WTC11 (cell line): ENCODE measurements around the gene CST6. TPM values are rescaled to one million over a fixed set of nuclear protein-coding genes. Genes with fewer than 3 reads are reported as not detected.
A peak's percentile ranks its signal among the peaks of the same experiment; 100 is the strongest.

Experiments used
- AR ChIP-seq: fragments of 250-450 bp; sonication (Bioruptor Pico); IDR thresholded peaks from 2 replicates; pipeline ENCODE4 v1.9.0; 2021; ENCODE audit warnings: mild to moderate bottlenecking
- CREB1 ChIP-seq: sonication (generic); formaldehyde crosslinking; IDR thresholded peaks from 2 replicates; pipeline ENCODE4 v1.8.0; 2023; ENCODE audit warnings: mild to moderate bottlenecking, missing genetic modification reagents
- E2F5 ChIP-seq: sonication (generic); formaldehyde crosslinking; IDR thresholded peaks from 2 replicates; pipeline ENCODE4 v1.8.1; 2022; ENCODE audit warnings: mild to moderate bottlenecking, moderate library complexity, missing genetic modification reagents
- ELF4 ChIP-seq: sonication (generic); formaldehyde crosslinking; IDR thresholded peaks from 2 replicates; pipeline ENCODE4 v1.8.1; 2022; ENCODE audit warnings: low read depth, mild to moderate bottlenecking, moderate library complexity, missing genetic modification reagents
- EMX1 ChIP-seq: fragments of 250-450 bp; sonication (Bioruptor Pico); IDR thresholded peaks from 2 replicates; pipeline ENCODE4 v1.8.0; 2021; ENCODE audit warnings: mild to moderate bottlenecking
- ERG ChIP-seq: fragments of 250-450 bp; sonication (Bioruptor Pico); IDR thresholded peaks from 2 replicates; pipeline ENCODE4 v1.8.0; 2021; ENCODE audit warnings: mild to moderate bottlenecking
- FOXP4 ChIP-seq: sonication (generic); formaldehyde crosslinking; IDR thresholded peaks from 2 replicates; pipeline ENCODE4 v1.8.0; 2022; ENCODE audit warnings: mild to moderate bottlenecking, missing genetic modification reagents
- GRHL2 ChIP-seq: fragments of 250-450 bp; sonication (Bioruptor Pico); IDR thresholded peaks from 2 replicates; pipeline ENCODE4 v1.8.0; 2022; ENCODE audit warnings: mild to moderate bottlenecking, moderate library complexity; ENCODE audit not compliant: insufficient replicate concordance, severe bottlenecking
- HMGA2 ChIP-seq: fragments of 250-450 bp; sonication (Bioruptor Pico); IDR thresholded peaks from 2 replicates; pipeline ENCODE4 v1.4.0; 2021; ENCODE audit warnings: mild to moderate bottlenecking, moderate library complexity
- KAT7 ChIP-seq: sonication (generic); formaldehyde crosslinking; IDR thresholded peaks from 2 replicates; pipeline ENCODE4 v1.8.1; 2023; ENCODE audit warnings: missing genetic modification reagents, mild to moderate bottlenecking, borderline replicate concordance
- NFATC4 ChIP-seq: fragments of 250-450 bp; sonication (Bioruptor Pico); IDR thresholded peaks from 2 replicates; pipeline ENCODE4 v1.9.0; 2021; ENCODE audit warnings: mild to moderate bottlenecking
- PRDM15 ChIP-seq: sonication (generic); formaldehyde crosslinking; IDR thresholded peaks from 2 replicates; pipeline ENCODE4 v1.8.0; 2022; ENCODE audit warnings: missing genetic modification reagents
- SOX15 ChIP-seq: fragments of 250-450 bp; sonication (Bioruptor Pico); IDR thresholded peaks from 2 replicates; pipeline ENCODE4 v1.9.0; 2021; ENCODE audit warnings: mild to moderate bottlenecking
- TEAD4 ChIP-seq: sonication (generic); formaldehyde crosslinking; IDR thresholded peaks from 2 replicates; pipeline ENCODE4 v1.8.0; 2022; ENCODE audit warnings: mild to moderate bottlenecking, missing genetic modification reagents
- ZBTB43 ChIP-seq: sonication (generic); formaldehyde crosslinking; IDR thresholded peaks from 2 replicates; pipeline ENCODE4 v1.8.1; 2023; ENCODE audit warnings: mild to moderate bottlenecking, missing genetic modification reagents
- ZNF138 ChIP-seq: sonication (generic); formaldehyde crosslinking; conservative IDR thresholded peaks from 2 replicates; pipeline ENCODE4 v1.8.1; 2022; ENCODE audit warnings: mild to moderate bottlenecking, moderate library complexity, missing genetic modification reagents
- ZNF232 ChIP-seq: sonication (generic); formaldehyde crosslinking; IDR thresholded peaks from 2 replicates; pipeline ENCODE4 v1.8.0; 2022; ENCODE audit warnings: mild to moderate bottlenecking, missing genetic modification reagents
- ZNF281 ChIP-seq: sonication (generic); formaldehyde crosslinking; IDR thresholded peaks from 2 replicates; pipeline ENCODE4 v1.8.0; 2023; ENCODE audit warnings: mild to moderate bottlenecking, missing genetic modification reagents
- ZNF512 ChIP-seq: sonication (generic); formaldehyde crosslinking; IDR thresholded peaks from 2 replicates; pipeline ENCODE4 v1.8.1; 2022; ENCODE audit warnings: missing genetic modification reagents, borderline replicate concordance
- total RNA-seq: library from RNA; stranded (reverse); gene quantifications from 3 replicates; pipeline ENCODE4 v1.2.3, GENCODE V29; 2021

CST6 gene
- total RNA-seq, 1 experiment from 2014 or later = 0.72 TPM

- 0 out of 2 replicates have a peak, but pooled peaks have one; percentile 75 for TF ChIP-seq ZNF232 (CRISPR knock-in tag)
- no peak for TF ChIP-seq SOX15 (CRISPR knock-in tag)
- no peak for TF ChIP-seq FOXP4 (CRISPR knock-in tag)
- no peak for TF ChIP-seq HMGA2 (CRISPR knock-in tag)
- TF ChIP-seq GRHL2 (CRISPR knock-in tag) = no peak
- TF ChIP-seq CREB1 (CRISPR knock-in tag) = no peak
- no peak for TF ChIP-seq NFATC4 (CRISPR knock-in tag)
- TF ChIP-seq TEAD4 (CRISPR knock-in tag) = peak; percentile 77
- no peak for TF ChIP-seq ELF4
- TF ChIP-seq ZNF138 = no peak
- no peak for TF ChIP-seq ZNF281 (CRISPR knock-in tag)
- TF ChIP-seq KAT7 = 0 out of 2 replicates have a peak, but pooled peaks have one; percentile 58
- no peak for TF ChIP-seq EMX1 (CRISPR knock-in tag)
- no peak for TF ChIP-seq AR (CRISPR knock-in tag)
- peak; percentile 38; the same call in 1 of the 2 replicates for TF ChIP-seq ZBTB43
- TF ChIP-seq ERG (CRISPR knock-in tag) = no peak
- peak; percentile 80; the same call in 1 of the 2 replicates for TF ChIP-seq E2F5 (CRISPR knock-in tag)
- TF ChIP-seq PRDM15 (CRISPR knock-in tag) = no peak
- no peak for TF ChIP-seq ZNF512 (CRISPR knock-in tag)
Measured at GRCh38 chr11:66001942-66002647, 9.7 kb upstream of the CST6 start, which contains the start of the genes BANF1 and EIF1AD (continued).
